HCT116 (cell line): Measurements from ENCODE around the gene CDHR4. TPM values are rescaled to one million over a fixed set of nuclear protein-coding genes. Genes with fewer than 3 reads are reported as not detected.
A peak's percentile ranks its signal among the peaks of the same experiment; 100 is the strongest.

Experiments used
- ATAC-seq: fragments of 200-7000 bp; cut with Tn5 transposase; 2 replicates; pipeline ENCODE4 v1.9.1; 2020; ENCODE audit warnings: mild to moderate bottlenecking, moderate library complexity
- BruUV-seq: library from RNA; stranded (reverse); fragments of 400-500 nt; replicated peaks from 2 replicates; lab custom pipeline; 2021; lab: Mats Ljungman, UMichigan
- CTCF ChIA-PET: fragments of 300-600 bp; sonication (Branson Sonifier 250); formaldehyde crosslinking; loops from one replicate; lab custom pipeline; 2021; ENCODE audit warnings: antibody characterized with exemption; lab: Charles Lee
- POLR2A ChIA-PET: fragments of 300-600, 350-600 bp; sonication (Branson Sonifier 250); formaldehyde crosslinking; loops from one replicate; lab custom pipeline; 2021; ENCODE audit warnings: antibody characterized with exemption; lab: Charles Lee
- RAD21 ChIA-PET, 2 experiments: fragments of 300-600 bp; sonication (Branson Sonifier 250); formaldehyde crosslinking; loops; one replicate each; lab custom pipeline; 2023; ENCODE audit warnings: low total read pairs in 2 of 2; ENCODE audit not compliant: uncharacterized antibody in 2 of 2, unreplicated experiment in 2 of 2, low non-redundant PET in 1 of 2; lab: Charles Lee
- DNase-seq: peaks from one replicate; pipeline ENCODE4 v3.0.0-alpha.2; 2010; ENCODE audit warnings: low read depth, low spot score
- H2AFZ ChIP-seq: fragments of 200-600 bp; shearing (Covaris generic), sonication (generic); 2 replicates; pipeline ENCODE4 v1.6.1; 2017; ENCODE audit warnings: low read depth, mixed run types, mixed read lengths, antibody characterized with exemption, low read length; ENCODE audit not compliant: poor library complexity, severe bottlenecking
- H3K27ac ChIP-seq: 2 replicates; pipeline ENCODE4 v1.5.1; 2012; ENCODE audit warnings: low read depth, low read length
- H3K27me3 ChIP-seq: fragments of 200-600 bp; sonication (generic); 2 replicates; pipeline ENCODE4 v1.6.1; 2016; ENCODE audit warnings: mixed run types, low read length, mixed read lengths; ENCODE audit not compliant: insufficient read depth
- H3K36me3 ChIP-seq, 2 experiments: fragments of 200-500 bp in 1 of 2; fragments of 200-600 bp in 1 of 2; sonication (Bioruptor generic) in 1 of 2; sonication (generic) in 1 of 2; 2 replicates each; pipeline versions ENCODE4 v1.5.1 to v1.6.1; 2014 to 2016; ENCODE audit warnings: low read length in 2 of 2, inconsistent platforms in 1 of 2, mixed read lengths in 1 of 2, mixed run types in 1 of 2; ENCODE audit not compliant: insufficient read depth in 2 of 2, control insufficient read depth in 1 of 2
- H3K4me1 ChIP-seq, 2 experiments: fragments of 200-600 bp in 1 of 2; sonication (generic) in 1 of 2; 2 replicates each; pipeline versions ENCODE4 v1.5.1 to v1.6.1; 2012 to 2017; ENCODE audit warnings: low read length in 2 of 2, inconsistent platforms in 1 of 2, mild to moderate bottlenecking in 1 of 2, mixed read lengths in 1 of 2, mixed run types in 1 of 2, moderate library complexity in 1 of 2; ENCODE audit not compliant: insufficient read depth in 2 of 2, control insufficient read depth in 1 of 2
- H3K4me2 ChIP-seq: fragments of 200-600 bp; sonication (generic); 2 replicates; pipeline ENCODE4 v1.6.1; 2017; ENCODE audit warnings: mixed run types, low read length, mixed read lengths
- H3K4me3 ChIP-seq, 2 experiments: fragments of 200-600 bp in 1 of 2; sonication (generic) in 1 of 2; replicated peaks in 1 of 2; 2 replicates each; pipeline ENCODE4 v1.5.1; 2011 to 2016; ENCODE audit warnings: low read length in 2 of 2, control low read depth in 1 of 2, low read depth in 1 of 2, mild to moderate bottlenecking in 1 of 2, mixed read lengths in 1 of 2, mixed run types in 1 of 2
- H3K79me2 ChIP-seq: fragments of 200-600 bp; sonication (generic); 2 replicates; pipeline ENCODE4 v1.6.1; 2017; ENCODE audit warnings: mild to moderate bottlenecking, mixed run types, low read length, moderate library complexity, mixed read lengths; ENCODE audit not compliant: insufficient read depth
- H3K9ac ChIP-seq: fragments of 200-600 bp; sonication (generic); 2 replicates; pipeline ENCODE4 v1.6.1; 2016; ENCODE audit warnings: low read length, mixed read lengths
- H3K9me2 ChIP-seq: fragments of 200-600 bp; sonication (generic), shearing (Covaris generic); 2 replicates; pipeline ENCODE4 v1.6.1; 2017; ENCODE audit warnings: mixed run types, mild to moderate bottlenecking, moderate library complexity; ENCODE audit not compliant: insufficient read depth
- H3K9me3 ChIP-seq, 2 experiments: fragments of 200-500 bp in 1 of 2; fragments of 200-600 bp in 1 of 2; sonication (Bioruptor generic) in 1 of 2; sonication (generic) in 1 of 2; 2 replicates each; pipeline ENCODE4 v1.6.1; 2014 to 2017; ENCODE audit warnings: low read length in 2 of 2, mixed read lengths in 2 of 2, inconsistent platforms in 1 of 2, low read depth in 1 of 2, mild to moderate bottlenecking in 1 of 2, mixed run types in 1 of 2, moderate library complexity in 1 of 2; ENCODE audit not compliant: control insufficient read depth in 1 of 2, insufficient read depth in 1 of 2
- H4K20me1 ChIP-seq: fragments of 200-600 bp; sonication (generic), shearing (Covaris generic); 2 replicates; pipeline ENCODE4 v1.6.1; 2017; ENCODE audit warnings: mixed run types, mild to moderate bottlenecking, moderate library complexity; ENCODE audit not compliant: insufficient read depth
- CBX3 ChIP-seq: IDR thresholded peaks from 2 replicates; pipeline ENCODE4 v1.6.1; 2012; ENCODE audit warnings: low read depth
- EGR1 ChIP-seq: IDR thresholded peaks from 2 replicates; pipeline ENCODE4 v1.6.1; 2012; ENCODE audit warnings: low read depth
- ELF1 ChIP-seq: IDR thresholded peaks from 2 replicates; pipeline ENCODE4 v1.6.1; 2012; ENCODE audit warnings: low read depth, borderline replicate concordance
- EZH2phosphoT487 ChIP-seq: fragments of 200-600 bp; IDR thresholded peaks from 2 replicates; pipeline ENCODE4 v1.6.1; 2018; ENCODE audit warnings: antibody characterized with exemption, borderline replicate concordance
- FOSL1 ChIP-seq: IDR thresholded peaks from 2 replicates; pipeline ENCODE4 v1.6.1; 2012; ENCODE audit warnings: low read depth
- JUND ChIP-seq: IDR thresholded peaks from 2 replicates; pipeline ENCODE4 v1.6.1; 2012
- POLR2A ChIP-seq: IDR thresholded peaks from 2 replicates; pipeline ENCODE4 v1.7.0; 2011; ENCODE audit warnings: borderline replicate concordance; ENCODE audit not compliant: insufficient read depth, insufficient read length; ENCODE audit errors: extremely low read depth
- POLR2AphosphoS5 ChIP-seq: IDR thresholded peaks from 2 replicates; pipeline ENCODE4 v1.6.1; 2011; ENCODE audit warnings: mild to moderate bottlenecking, low read depth, low read length, moderate library complexity
- RAD21 ChIP-seq: IDR thresholded peaks from 2 replicates; pipeline ENCODE4 v1.6.1; 2012; ENCODE audit warnings: low read depth, mild to moderate bottlenecking
- SIN3A ChIP-seq: IDR thresholded peaks from 2 replicates; pipeline ENCODE4 v1.6.1; 2012; ENCODE audit warnings: low read depth
- SP1 ChIP-seq: IDR thresholded peaks from 2 replicates; pipeline ENCODE4 v1.6.1; 2012; ENCODE audit warnings: low read depth
- SRF ChIP-seq: IDR thresholded peaks from 2 replicates; pipeline ENCODE4 v1.6.1; 2012; ENCODE audit warnings: low read depth
- TCF7L2 ChIP-seq: IDR thresholded peaks from 2 replicates; pipeline ENCODE4 v1.7.0; 2011; ENCODE audit warnings: borderline replicate concordance, inconsistent platforms; ENCODE audit not compliant: insufficient read depth, insufficient read length; ENCODE audit errors: extremely low read depth
- YY1 ChIP-seq: IDR thresholded peaks from 2 replicates; pipeline ENCODE4 v1.6.1; 2011; ENCODE audit warnings: low read length, low read depth, moderate library complexity, mild to moderate bottlenecking; ENCODE audit not compliant: insufficient replicate concordance; ENCODE audit errors: extremely low read depth
- ZFX ChIP-seq: fragments of 450-650 bp; IDR thresholded peaks from 2 replicates; pipeline ENCODE4 v1.6.1; 2017
- intact Hi-C: fragments of 100-400 bp; cut with micrococcal nuclease; formaldehyde crosslinking; loops from 2 replicates; pipeline ENCODE4 v1.10.0; 2022
- total RNA-seq: library from RNA; stranded (reverse); gene quantifications from one replicate; pipeline ENCODE4 v1.2.1, GENCODE V29; 2021; ENCODE audit not compliant: unreplicated experiment
- TF ChIP-seq, protein P1 (sequence below): IDR thresholded peaks from 2 replicates; pipeline ENCODE4 v1.6.1; 2012
- TF ChIP-seq, protein P2 (sequence below): IDR thresholded peaks from 2 replicates; pipeline ENCODE4 v1.6.1; 2012
- TF ChIP-seq, protein P3 (sequence below): IDR thresholded peaks from 2 replicates; pipeline ENCODE4 v1.6.1; 2011; ENCODE audit warnings: mild to moderate bottlenecking, low read length, moderate library complexity; ENCODE audit not compliant: insufficient replicate concordance; ENCODE audit errors: extremely low read depth
- TF ChIP-seq, protein P4 (sequence below): IDR thresholded peaks from 2 replicates; pipeline ENCODE4 v1.6.1; 2012; ENCODE audit warnings: low read depth

Gene CDHR4
- total RNA-seq, 1 experiment from 2014 or later = not detected

DNA sequence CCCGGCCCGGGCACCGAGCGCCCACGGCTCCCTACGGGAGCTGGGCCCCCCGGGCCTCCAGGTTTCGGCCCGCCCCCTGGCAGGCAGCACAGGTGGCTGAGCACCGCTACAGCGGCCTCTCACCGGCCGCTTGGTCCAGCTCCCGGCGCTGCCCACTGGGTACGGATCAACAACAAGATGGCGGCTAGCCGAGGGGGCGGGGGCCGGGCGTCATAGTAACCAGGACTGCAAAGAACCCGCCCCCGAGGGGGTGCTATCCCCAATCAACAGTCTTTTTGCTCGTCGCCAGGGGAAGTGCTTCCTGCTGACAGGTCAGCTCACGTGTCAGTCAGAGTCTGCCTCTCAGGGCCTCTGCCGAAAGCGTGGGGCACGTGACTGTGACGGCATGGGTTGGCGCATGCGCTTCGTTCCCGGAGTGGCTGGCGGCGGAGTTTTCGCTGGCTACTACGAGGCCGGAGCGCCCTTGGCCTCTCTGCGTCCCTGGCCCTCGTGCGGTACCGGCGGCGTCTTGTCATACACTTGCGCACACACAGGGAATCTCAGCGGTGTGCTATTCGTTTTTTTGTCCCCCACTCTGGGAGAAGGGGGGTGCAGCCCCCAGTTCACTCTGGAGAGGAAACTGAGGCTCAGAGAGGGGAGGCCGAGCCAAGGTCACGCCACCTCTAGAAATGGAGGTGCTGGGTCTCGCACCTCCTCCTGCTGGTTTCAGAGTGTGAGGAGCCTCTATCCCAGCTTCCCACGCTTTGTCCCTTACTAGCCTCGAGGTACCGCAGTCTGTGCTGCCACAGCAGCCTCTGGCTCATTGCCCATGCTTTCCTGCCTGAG lies 13.1 kb downstream of the CDHR4 start, which contains the start of gene IP6K1:
Gene IP6K1, minus strand, starts transcription at position 186 of the 825 bp plus-strand sequence. CDS start 38,502 bp downstream, outside the sequence.
- ChIA-PET RAD21 (no interaction called here), POLR2A (interaction anchor here (0.6 to 1.1 kb wide), 3 partner anchors 9 to 16 kb away, joined by 3 to 4 read pairs (median 4); no protein-coding TSS in a partner anchor), CTCF (interaction anchor here (0.8 to 2.9 kb wide), 2 partner anchors 16 to 83 kb away, joined by 3 to 15 read pairs; partner anchors contain the start of gene INKA1)
- Histone ChIP-seq H3K36me3 (peaks cover 3 to 4% of the 10 kb centered on the region in 2 experiments; a peak in 2 of 4 replicates), H3K9ac (peak within 1 kb of the TSS; percentile 89), H2AFZ (no peak within 1 kb of the TSS), H3K9me2 (no peaks in the 10 kb centered on the region), H3K4me1 (peaks cover 7 to 18% of the 10 kb centered on the region in 2 experiments; a peak in 3 of 4 replicates), H3K4me2 (peak within 1 kb of the TSS; percentile 97), H3K27me3 (no peaks in the 10 kb centered on the region), H3K4me3 (peak within 1 kb of the TSS; percentile 54 to 90), H4K20me1 (no peaks in the 10 kb centered on the region), H3K27ac (peak within 1 kb of the TSS; percentile 73), H3K9me3 (no peaks in the 10 kb centered on the region), H3K79me2 (peaks cover 47% of the 10 kb centered on the region)
- ATAC-seq (peak; percentile 99), DNase-seq (peak; percentile 99)
- intact Hi-C loops = loop anchor here (1.0 kb wide), 1 partner anchor 31 kb away; no protein-coding TSS in a partner anchor
- BruUV-seq = no TSS peak
- TF ChIP-seq, protein P1, sequence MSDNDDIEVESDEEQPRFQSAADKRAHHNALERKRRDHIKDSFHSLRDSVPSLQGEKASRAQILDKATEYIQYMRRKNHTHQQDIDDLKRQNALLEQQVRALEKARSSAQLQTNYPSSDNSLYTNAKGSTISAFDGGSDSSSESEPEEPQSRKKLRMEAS = peak; percentile 97
- TF ChIP-seq EGR1 (peak; percentile 83), EZH2phosphoT487 (no peak), ELF1 (no peak), POLR2AphosphoS5 (peak; percentile 92), SRF (no peak), SP1 (peak; percentile 98), JUND (no peak), RAD21 (no peak), YY1 (peak; percentile 95), TCF7L2 (peak; percentile 69), CBX3 (no peak), POLR2A (peak; percentile 94), FOSL1 (no peak), ZFX (peak; percentile 75; the same call in 1 of the 2 replicates), SIN3A (no peak; the same call in 1 of the 2 replicates)
- TF ChIP-seq, protein P2, sequence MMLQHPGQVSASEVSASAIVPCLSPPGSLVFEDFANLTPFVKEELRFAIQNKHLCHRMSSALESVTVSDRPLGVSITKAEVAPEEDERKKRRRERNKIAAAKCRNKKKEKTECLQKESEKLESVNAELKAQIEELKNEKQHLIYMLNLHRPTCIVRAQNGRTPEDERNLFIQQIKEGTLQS = no peak
- TF ChIP-seq, protein P3, sequence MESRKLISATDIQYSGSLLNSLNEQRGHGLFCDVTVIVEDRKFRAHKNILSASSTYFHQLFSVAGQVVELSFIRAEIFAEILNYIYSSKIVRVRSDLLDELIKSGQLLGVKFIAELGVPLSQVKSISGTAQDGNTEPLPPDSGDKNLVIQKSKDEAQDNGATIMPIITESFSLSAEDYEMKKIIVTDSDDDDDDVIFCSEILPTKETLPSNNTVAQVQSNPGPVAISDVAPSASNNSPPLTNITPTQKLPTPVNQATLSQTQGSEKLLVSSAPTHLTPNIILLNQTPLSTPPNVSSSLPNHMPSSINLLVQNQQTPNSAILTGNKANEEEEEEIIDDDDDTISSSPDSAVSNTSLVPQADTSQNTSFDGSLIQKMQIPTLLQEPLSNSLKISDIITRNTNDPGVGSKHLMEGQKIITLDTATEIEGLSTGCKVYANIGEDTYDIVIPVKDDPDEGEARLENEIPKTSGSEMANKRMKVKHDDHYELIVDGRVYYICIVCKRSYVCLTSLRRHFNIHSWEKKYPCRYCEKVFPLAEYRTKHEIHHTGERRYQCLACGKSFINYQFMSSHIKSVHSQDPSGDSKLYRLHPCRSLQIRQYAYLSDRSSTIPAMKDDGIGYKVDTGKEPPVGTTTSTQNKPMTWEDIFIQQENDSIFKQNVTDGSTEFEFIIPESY = no peak
- TF ChIP-seq, protein P4, sequence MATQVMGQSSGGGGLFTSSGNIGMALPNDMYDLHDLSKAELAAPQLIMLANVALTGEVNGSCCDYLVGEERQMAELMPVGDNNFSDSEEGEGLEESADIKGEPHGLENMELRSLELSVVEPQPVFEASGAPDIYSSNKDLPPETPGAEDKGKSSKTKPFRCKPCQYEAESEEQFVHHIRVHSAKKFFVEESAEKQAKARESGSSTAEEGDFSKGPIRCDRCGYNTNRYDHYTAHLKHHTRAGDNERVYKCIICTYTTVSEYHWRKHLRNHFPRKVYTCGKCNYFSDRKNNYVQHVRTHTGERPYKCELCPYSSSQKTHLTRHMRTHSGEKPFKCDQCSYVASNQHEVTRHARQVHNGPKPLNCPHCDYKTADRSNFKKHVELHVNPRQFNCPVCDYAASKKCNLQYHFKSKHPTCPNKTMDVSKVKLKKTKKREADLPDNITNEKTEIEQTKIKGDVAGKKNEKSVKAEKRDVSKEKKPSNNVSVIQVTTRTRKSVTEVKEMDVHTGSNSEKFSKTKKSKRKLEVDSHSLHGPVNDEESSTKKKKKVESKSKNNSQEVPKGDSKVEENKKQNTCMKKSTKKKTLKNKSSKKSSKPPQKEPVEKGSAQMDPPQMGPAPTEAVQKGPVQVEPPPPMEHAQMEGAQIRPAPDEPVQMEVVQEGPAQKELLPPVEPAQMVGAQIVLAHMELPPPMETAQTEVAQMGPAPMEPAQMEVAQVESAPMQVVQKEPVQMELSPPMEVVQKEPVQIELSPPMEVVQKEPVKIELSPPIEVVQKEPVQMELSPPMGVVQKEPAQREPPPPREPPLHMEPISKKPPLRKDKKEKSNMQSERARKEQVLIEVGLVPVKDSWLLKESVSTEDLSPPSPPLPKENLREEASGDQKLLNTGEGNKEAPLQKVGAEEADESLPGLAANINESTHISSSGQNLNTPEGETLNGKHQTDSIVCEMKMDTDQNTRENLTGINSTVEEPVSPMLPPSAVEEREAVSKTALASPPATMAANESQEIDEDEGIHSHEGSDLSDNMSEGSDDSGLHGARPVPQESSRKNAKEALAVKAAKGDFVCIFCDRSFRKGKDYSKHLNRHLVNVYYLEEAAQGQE = no peak
